CD14-positive monocyte (primary cell): Measurements from ENCODE around the gene FOXD4L3. TPM values are rescaled to one million over a fixed set of nuclear protein-coding genes. Genes with fewer than 3 reads are reported as not detected.
"Not testable (repeated sequence)": the region's sequence is repeated elsewhere in the genome, so short reads cannot be mapped to it uniquely, and the experiment has no call there.

Source experiments
- DNase-seq, 3 donors: peaks; one replicate each; pipeline ENCODE4 v3.0.0-alpha.2; 2011 to 2022
- H2AFZ ChIP-seq: 2 replicates; pipeline ENCODE4 v1.6.0; 2012; ENCODE audit warnings: mild to moderate bottlenecking, low read depth, low read length, inconsistent platforms; ENCODE audit not compliant: insufficient read depth, poor library complexity, severe bottlenecking
- H3K27ac ChIP-seq, 2 donors: 1 replicate in 1 of 2; 2 replicates in 1 of 2; pipeline ENCODE4 v1.5.1; 2012 to 2013; ENCODE audit warnings: low read length in 2 of 2, control low read depth in 1 of 2, inconsistent platforms in 1 of 2, low read depth in 1 of 2, mild to moderate bottlenecking in 1 of 2
- H3K27me3 ChIP-seq, 2 donors: one replicate each; pipeline versions ENCODE4 v1.6.0 to v1.6.1; 2011 to 2013; ENCODE audit warnings: low read length in 2 of 2; ENCODE audit not compliant: control insufficient read depth in 2 of 2, insufficient read depth in 2 of 2
- H3K36me3 ChIP-seq, 2 donors: replicated peaks in 1 of 2; 1 replicate in 1 of 2; 2 replicates in 1 of 2; pipeline versions ENCODE4 v1.5.1 to v1.6.1; 2012 to 2013; ENCODE audit warnings: low read length in 2 of 2, control low read depth in 1 of 2, inconsistent platforms in 1 of 2, mild to moderate bottlenecking in 1 of 2; ENCODE audit not compliant: insufficient read depth in 2 of 2, control insufficient read depth in 1 of 2
- H3K4me1 ChIP-seq, 2 donors: 1 replicate in 1 of 2; 2 replicates in 1 of 2; pipeline versions ENCODE4 v1.5.1 to v1.6.1; 2012 to 2013; ENCODE audit warnings: low read length in 2 of 2, control low read depth in 1 of 2, inconsistent platforms in 1 of 2, mild to moderate bottlenecking in 1 of 2, moderate library complexity in 1 of 2; ENCODE audit not compliant: insufficient read depth in 2 of 2, control insufficient read depth in 1 of 2
- H3K4me2 ChIP-seq: replicated peaks from 2 replicates; pipeline ENCODE3; 2012; ENCODE audit warnings: low read length, moderate library complexity, mild to moderate bottlenecking; ENCODE audit not compliant: poor library complexity, severe bottlenecking; ENCODE audit errors: extremely low read depth
- H3K4me3 ChIP-seq, 3 experiments: fragments of 200-600 bp in 1 of 3; sonication (generic) in 1 of 3; replicated peaks in 1 of 3; 1 replicate in 2 of 3; 2 replicates in 1 of 3; pipeline ENCODE4 v1.5.1; 2011 to 2013; ENCODE audit warnings: low read length in 3 of 3, mild to moderate bottlenecking in 3 of 3, control low read depth in 2 of 3, low read depth in 2 of 3, inconsistent platforms in 1 of 3, moderate library complexity in 1 of 3
- H3K79me2 ChIP-seq: 2 replicates; pipeline ENCODE4 v1.6.0; 2012; ENCODE audit warnings: mild to moderate bottlenecking, control low read depth, inconsistent platforms, low read length, moderate library complexity; ENCODE audit not compliant: insufficient read depth
- H3K9ac ChIP-seq: 2 replicates; pipeline ENCODE4 v1.6.0; 2017; ENCODE audit warnings: low read length, mild to moderate bottlenecking; ENCODE audit not compliant: insufficient read depth, poor library complexity, severe bottlenecking
- H3K9me3 ChIP-seq, 2 donors: replicated peaks in 1 of 2; 1 replicate in 1 of 2; 2 replicates in 1 of 2; pipeline versions ENCODE4 v1.5.1 to v1.6.1; 2012 to 2013; ENCODE audit warnings: low read length in 2 of 2, control low read depth in 1 of 2; ENCODE audit not compliant: control insufficient read depth in 1 of 2, insufficient read depth in 1 of 2
- H4K20me1 ChIP-seq: 2 replicates; pipeline ENCODE4 v1.6.0; 2012; ENCODE audit warnings: mild to moderate bottlenecking, low read length, control low read depth, moderate library complexity; ENCODE audit not compliant: insufficient read depth
- H3K27ac Mint-ChIP-seq, 7 donors: one replicate each; pipeline ENCODE4 v1.8.0; 2020; ENCODE audit warnings: mild to moderate bottlenecking in 7 of 7, mixed read lengths in 7 of 7, moderate library complexity in 6 of 7, inconsistent platforms in 2 of 7
- H3K27me3 Mint-ChIP-seq, 3 donors: one replicate each; pipeline ENCODE4 v1.8.0; 2021 to 2022; ENCODE audit warnings: low read depth in 3 of 3, mild to moderate bottlenecking in 3 of 3, mixed read lengths in 3 of 3, moderate library complexity in 3 of 3, inconsistent platforms in 1 of 3
- H3K36me3 Mint-ChIP-seq, 2 donors: one replicate each; pipeline ENCODE4 v1.8.0; 2020; ENCODE audit warnings: mixed read lengths in 2 of 2, inconsistent platforms in 1 of 2, mild to moderate bottlenecking in 1 of 2
- H3K4me1 Mint-ChIP-seq: one replicate; pipeline ENCODE4 v1.8.0; 2020; ENCODE audit warnings: mild to moderate bottlenecking, mixed read lengths
- H3K4me3 Mint-ChIP-seq, 2 donors: one replicate each; pipeline ENCODE4 v1.8.0; 2020; ENCODE audit warnings: mild to moderate bottlenecking in 2 of 2, mixed read lengths in 2 of 2, moderate library complexity in 1 of 2
- H3K9me3 Mint-ChIP-seq, 7 donors: one replicate each; pipeline ENCODE4 v1.8.0; 2020 to 2022; ENCODE audit warnings: mixed read lengths in 7 of 7, mild to moderate bottlenecking in 6 of 7, moderate library complexity in 6 of 7, inconsistent platforms in 2 of 7
- WGBS: methylation state at CpG from one replicate; pipeline ENCODE4 v1.1.5; 2013; ENCODE audit warnings: missing lambda C conversion rate; ENCODE audit not compliant: insufficient coverage; 5-methylcytosine and 5-hydroxymethylcytosine counted together
- intact Hi-C, 2 donors: fragments of 100-400 bp; cut with micrococcal nuclease; formaldehyde crosslinking; loops; one replicate each; pipeline versions ENCODE4 v1.15.0 to v1.15.1; 2023
- polyA minus RNA-seq: library from RNA; depleted of rRNA, polyadenylated mRNA; stranded (reverse); fragments of >200 nt; gene quantifications from 2 replicates; pipeline ENCODE4 v1.2.3, GENCODE V29; 2012
- polyA plus RNA-seq, 3 donors: library from polyadenylated mRNA; depleted of rRNA in 1 of 3; unstranded in 2 of 3; stranded (reverse) in 1 of 3; fragments of 300-500 nt in 2 of 3; fragments of >200 nt in 1 of 3; fragmentation: Illumina TruSeq in 2 of 3; gene quantifications; 1 replicate in 2 of 3; 2 replicates in 1 of 3; pipeline ENCODE4 v1.2.3, GENCODE V29; 2012 to 2021
- total RNA-seq, 12 experiments: library from RNA in 1 of 12; stranded (reverse) in 1 of 12; fragments of 120-200 nt in 1 of 12; gene quantifications; one replicate each; pipeline ENCODE4 v1.2.4 and lab custom pipeline; 2013 to 2026; ENCODE audit warnings: mixed read lengths in 6 of 12, inconsistent platforms in 1 of 12

FOXD4L3 gene
- total RNA-seq (2013) = not detected
- polyA plus RNA-seq (not detected), polyA minus RNA-seq (not detected in 2 replicates), total RNA-seq (lab: John Stamatoyannopoulos, UW) (0 to 0.15 (median 0) reads per million in 11 experiments)

GRCh38 chr9:68302567-68302966 is at the start of gene FOXD4L3:
TSS of gene FOXD4L3 (plus strand) at chr9:68302867. CDS start at chr9:68302952, 85 bp downstream.
- H3K27me3 Mint-ChIP-seq, H3K36me3 ChIP-seq, DNase-seq, H3K79me2 ChIP-seq, H2AFZ ChIP-seq, H3K4me3 Mint-ChIP-seq, H3K27ac ChIP-seq, H3K36me3 Mint-ChIP-seq, H3K4me1 Mint-ChIP-seq, intact Hi-C loops, H4K20me1 ChIP-seq, H3K27ac Mint-ChIP-seq, H3K4me3 ChIP-seq, H3K9me3 ChIP-seq, H3K9ac ChIP-seq, H3K9me3 Mint-ChIP-seq, H3K4me2 ChIP-seq, H3K27me3 ChIP-seq, H3K4me1 ChIP-seq: not testable (repeated sequence)
- no CpG with 5 or more reads among the region's 15 CpGs for WGBS

DNA sequence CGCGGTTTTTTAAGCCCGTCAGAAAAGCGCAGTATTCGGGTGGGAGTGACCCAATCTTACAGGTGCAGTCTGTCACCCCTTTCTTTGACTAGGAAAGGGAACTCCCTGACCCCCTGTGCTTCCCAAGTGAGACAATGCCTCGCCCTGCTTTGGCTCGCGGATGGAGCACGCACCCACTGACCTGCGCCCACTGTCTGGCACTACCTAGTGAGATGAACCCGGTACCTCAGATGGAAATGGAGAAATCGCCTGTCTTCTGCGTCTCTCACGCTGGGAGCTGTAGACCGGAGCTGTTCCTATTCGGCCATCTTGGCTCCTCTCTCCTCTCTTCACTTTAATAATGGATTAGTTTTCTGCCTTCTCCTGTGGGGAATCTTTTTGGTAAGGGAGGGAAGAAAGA is 21.6 kb upstream of the FOXD4L3 start:
- H3K4me1 ChIP-seq, H3K9me3 Mint-ChIP-seq, H3K9ac ChIP-seq, H3K9me3 ChIP-seq, H3K4me2 ChIP-seq, DNase-seq, H3K36me3 Mint-ChIP-seq, H2AFZ ChIP-seq, H3K4me1 Mint-ChIP-seq, intact Hi-C loops, H3K27me3 Mint-ChIP-seq, H4K20me1 ChIP-seq, H3K4me3 Mint-ChIP-seq, H3K27ac ChIP-seq, H3K36me3 ChIP-seq, H3K79me2 ChIP-seq, H3K4me3 ChIP-seq, H3K27me3 ChIP-seq, H3K27ac Mint-ChIP-seq: not testable (repeated sequence)
- no CpG with 5 or more reads among the region's 16 CpGs for WGBS

DNA sequence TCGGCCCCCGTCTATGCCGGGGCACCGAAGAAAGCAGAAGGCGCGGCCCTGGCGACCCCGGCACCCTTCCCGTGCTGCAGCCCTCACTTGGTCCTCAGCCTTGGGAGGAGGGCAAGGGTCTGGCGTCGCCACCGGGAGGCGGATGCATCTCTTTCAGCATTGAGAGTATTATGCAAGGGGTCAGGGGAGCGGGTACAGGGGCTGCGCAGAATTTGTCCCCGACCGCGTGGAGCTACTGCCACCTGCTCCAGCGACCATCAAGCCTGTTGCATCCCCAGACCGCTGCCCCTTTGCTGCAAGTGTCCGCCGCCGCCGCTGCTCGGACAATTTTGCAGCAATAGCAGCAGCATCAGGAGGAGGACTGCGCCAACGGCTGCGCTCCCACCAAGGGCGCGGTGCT is 1.1 kb downstream of the FOXD4L3 start:
- H3K36me3 ChIP-seq, H3K79me2 ChIP-seq, H4K20me1 ChIP-seq, H3K4me2 ChIP-seq, H3K4me3 Mint-ChIP-seq, H2AFZ ChIP-seq, H3K4me3 ChIP-seq, H3K27me3 ChIP-seq, H3K9ac ChIP-seq, H3K36me3 Mint-ChIP-seq, H3K4me1 Mint-ChIP-seq, H3K27ac ChIP-seq, intact Hi-C loops, H3K9me3 Mint-ChIP-seq, H3K4me1 ChIP-seq, H3K27ac Mint-ChIP-seq, H3K9me3 ChIP-seq, DNase-seq: not testable (repeated sequence)
- no CpG with 5 or more reads among the region's 30 CpGs for WGBS
- peaks cover 1 to 10% (median 5%) of the 10 kb centered on the region in 3 donors for H3K27me3 Mint-ChIP-seq

GRCh38 chr9:68304212-68304611 is 1.5 kb downstream of the FOXD4L3 start:
- H3K9ac ChIP-seq, H3K27ac ChIP-seq, H4K20me1 ChIP-seq, H3K4me1 Mint-ChIP-seq, intact Hi-C loops, H3K9me3 Mint-ChIP-seq, H3K27me3 ChIP-seq, H3K4me3 ChIP-seq, H3K9me3 ChIP-seq, H3K4me3 Mint-ChIP-seq, H3K36me3 Mint-ChIP-seq, H3K4me2 ChIP-seq, H3K4me1 ChIP-seq, DNase-seq, H3K27ac Mint-ChIP-seq, H2AFZ ChIP-seq, H3K79me2 ChIP-seq, H3K36me3 ChIP-seq: not testable (repeated sequence)
- peaks cover 1 to 10% (median 5%) of the 10 kb centered on the region in 3 donors for H3K27me3 Mint-ChIP-seq
- WGBS = no CpG with 5 or more reads among the region's 21 CpGs
